GM18511 (cell line): ENCODE data around the gene RAPGEF6.
"Not testable (repeated sequence)": the region's sequence is repeated elsewhere in the genome, so short reads cannot be mapped to it uniquely, and the experiment has no call there.

Source experiments
- ATAC-seq: cut with Tn5 transposase; IDR thresholded peaks from one replicate; pipeline ENCODE4 v1.9.1; 2021; ENCODE audit warnings: mild to moderate bottlenecking, moderate library complexity; ENCODE audit not compliant: unreplicated experiment

Gene RAPGEF6

DNA sequence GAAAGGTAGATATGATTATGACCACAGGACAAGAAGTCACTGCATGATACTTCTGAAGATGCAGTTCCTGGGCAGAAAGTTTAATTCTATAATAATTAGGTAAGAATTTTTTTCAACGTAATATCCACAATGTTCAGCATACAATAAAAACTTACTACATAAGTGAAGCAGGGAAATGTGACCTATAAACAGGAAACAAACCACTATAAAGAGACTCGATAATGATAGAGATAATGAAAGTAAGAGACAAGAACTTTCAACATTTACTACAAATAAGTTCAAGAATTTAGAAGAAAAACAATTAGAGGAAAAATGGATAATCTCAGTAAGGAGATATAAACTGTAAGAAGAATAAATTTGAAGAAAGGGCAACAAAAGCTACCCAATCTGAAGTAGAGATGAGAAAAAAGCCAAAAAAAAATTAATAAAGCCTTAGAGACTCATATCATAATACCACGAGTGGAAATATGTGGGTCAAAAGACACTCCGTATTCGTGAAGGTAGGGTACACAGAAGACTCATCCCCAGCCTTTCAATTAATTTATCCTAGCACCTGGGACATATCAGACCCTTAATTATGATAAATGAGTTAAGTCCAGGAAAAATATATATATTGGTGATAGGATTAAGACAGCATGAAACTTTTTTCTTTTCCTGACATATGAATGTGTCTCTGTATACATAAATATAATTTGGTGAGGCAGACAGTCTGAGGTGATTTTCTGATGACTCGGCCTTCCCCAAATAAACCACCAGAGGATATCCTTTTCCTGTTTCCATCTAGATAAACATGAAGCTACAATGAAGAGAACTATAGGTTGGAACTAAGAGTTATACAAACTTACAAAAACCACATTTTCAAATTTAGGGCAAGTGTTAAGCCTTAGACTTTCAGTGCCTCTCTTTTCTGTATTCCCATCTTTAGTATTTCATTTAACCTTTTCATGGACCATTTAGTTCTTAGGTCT is 120.4 kb downstream of the RAPGEF6 start:
- peak; percentile 57 for ATAC-seq

DNA sequence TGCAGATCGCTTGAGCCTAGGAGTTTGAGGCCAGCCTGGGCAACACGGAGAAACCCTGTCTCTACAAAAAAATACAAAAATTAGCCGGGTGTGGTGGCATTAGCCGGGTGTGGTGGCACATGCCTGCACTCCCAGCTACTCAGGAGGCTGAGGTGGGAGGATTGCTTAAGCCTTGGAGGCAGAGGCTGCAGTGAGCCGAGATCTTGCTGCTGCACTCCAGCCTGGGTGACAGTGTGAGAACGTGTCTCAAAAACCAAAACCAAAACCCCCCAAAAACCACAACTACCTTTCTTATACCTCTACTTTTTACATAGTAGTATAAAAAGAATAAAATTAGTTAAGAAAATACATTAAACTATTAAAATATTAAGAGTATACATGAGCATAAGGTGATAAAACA is 121.2 kb downstream of the RAPGEF6 start:
- ATAC-seq, result peak; percentile 51

DNA sequence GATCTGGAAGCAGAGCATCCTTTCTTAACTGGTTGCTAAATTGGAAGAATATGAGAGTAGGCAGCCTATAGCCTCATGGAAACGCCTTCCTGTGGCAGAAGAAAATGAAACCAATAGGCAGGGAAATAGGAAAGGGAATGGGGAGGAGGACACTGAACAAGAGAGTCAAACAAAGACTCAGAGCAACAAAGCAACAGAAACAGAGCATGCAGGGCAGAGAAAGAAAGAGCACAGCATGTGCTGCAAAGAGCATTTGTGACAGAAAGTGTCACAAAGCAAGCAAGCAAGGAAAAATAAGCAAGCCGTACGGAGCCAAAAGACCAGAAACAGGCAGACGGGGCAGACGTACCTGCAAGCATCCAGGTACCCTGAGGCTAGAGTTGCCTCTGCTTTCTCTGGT is 123.1 kb downstream of the RAPGEF6 start:
- ATAC-seq, result no peak

DNA sequence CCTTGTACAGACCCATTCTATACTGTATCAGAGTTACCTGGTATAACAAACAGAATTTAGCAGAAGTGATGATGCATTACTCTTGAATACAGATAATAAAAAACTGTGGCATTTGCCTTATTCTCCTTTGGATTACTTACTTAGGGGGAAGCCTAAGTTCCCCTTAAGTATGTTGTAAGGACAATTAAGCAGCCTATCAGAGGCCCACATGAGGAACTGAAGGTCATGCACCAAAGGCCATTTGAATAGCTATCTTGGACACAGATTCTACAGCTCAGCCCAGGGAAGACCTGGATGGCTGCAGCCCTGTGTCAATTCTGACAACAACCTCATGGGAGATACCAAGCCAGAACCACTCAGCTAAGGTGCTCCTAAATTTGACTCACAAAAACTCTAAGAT is 125.2 kb downstream of the RAPGEF6 start:
- no peak for ATAC-seq

DNA sequence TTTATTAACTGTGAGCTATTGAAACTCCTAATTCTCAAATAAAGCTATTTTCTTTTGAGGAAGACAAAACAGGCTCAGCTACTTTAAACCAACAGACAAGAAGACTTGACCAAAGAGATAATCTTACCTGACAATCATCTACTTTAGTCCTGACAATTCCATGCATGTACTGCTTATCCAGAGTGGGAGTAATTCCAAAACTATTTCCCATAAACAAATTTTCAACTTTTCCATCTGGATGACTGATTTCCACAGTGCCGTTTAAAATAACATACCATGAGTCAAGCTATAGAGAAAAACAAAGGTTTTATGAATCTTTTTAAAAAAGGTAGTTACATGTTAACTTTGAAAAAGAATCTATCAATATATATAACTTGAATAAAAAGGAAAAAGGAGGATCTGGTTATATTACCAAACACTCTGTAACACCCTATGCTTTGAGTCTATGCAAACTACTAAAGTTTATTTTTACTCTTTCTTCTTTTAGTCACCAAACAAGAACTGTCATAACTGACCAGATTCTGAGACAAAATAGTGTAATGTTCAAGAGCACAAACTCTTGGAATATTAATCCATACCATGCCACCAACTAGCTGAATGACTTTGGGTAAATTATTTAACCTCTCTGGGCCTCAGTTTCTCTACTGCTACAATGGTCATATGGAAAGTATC is 129.7 kb downstream of the RAPGEF6 start:
- ATAC-seq, result no peak

DNA sequence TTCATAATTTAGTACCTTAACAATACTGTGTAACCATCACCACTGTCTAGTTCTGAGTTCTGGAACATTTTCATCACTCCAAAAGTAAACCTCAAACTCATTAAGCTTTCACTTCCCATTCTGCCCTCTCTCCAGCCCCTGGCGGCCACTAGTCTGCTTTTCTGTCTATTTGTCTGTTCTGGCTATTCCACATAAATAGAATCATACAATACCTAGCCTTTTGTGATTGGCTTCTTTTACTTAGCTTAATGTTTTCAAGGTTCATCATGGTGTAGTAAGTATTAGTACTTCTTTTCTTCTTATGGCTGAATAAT is 138.7 kb downstream of the RAPGEF6 start:
- peak; percentile 98 for ATAC-seq

DNA sequence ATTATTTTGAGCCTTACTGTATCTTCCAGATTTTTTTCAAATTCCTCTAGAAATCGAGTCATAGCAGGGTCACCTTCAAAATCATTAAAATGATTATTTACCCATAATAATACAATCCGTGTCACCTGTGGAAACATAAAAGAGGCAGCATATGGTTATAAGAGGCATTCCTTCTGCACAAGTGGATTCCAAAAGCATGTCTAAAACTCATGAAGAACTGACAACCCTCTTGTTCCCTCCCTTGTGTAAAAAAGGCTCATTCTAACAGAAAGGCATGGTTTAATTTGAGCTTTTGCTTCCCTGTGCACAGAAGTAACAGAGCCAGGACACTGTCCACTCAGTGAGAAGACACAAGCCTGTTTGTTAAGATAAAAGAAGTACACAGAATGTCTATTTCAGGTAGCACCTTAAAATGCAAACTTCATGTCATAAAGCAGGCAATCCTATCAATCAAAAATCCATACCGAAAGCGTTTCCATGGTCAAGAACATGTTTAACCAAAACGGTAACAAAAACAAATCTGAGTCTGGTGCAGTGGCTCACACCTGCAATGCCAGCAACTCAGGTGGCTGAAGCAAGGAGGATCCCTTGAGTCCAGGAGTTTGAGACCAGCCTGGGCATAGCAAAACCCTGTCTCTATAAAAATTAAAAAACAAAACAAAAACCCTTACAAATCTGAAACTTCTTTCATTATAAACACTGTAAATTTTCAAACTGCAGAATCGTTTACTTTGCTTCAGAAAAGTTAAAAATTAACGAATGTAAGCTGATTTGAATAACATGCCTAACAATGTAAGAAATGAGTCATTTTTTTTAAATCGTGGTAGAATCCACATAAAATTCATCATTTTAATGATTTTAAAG is 139.3 kb downstream of the RAPGEF6 start:
- ATAC-seq, result peak; percentile 2

DNA sequence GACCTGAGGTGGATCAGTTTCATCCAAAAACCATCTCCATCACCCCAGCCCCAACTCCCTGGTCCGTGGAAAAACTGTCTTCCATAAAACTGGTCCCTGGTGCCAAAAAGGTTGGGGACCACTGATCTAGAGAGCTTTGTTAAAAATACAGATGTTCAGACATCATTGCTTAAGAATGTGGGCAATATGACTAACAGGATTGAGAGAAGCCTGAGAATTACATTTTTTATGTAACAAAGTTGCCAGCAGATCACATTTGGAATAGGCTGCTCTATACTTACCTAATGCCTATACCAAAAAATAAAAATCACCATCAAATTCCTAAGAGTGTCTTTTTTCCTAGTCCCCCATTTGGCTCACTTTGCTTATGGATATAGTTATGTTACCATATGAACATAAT is 143.3 kb downstream of the RAPGEF6 start:
- ATAC-seq, result no peak

DNA sequence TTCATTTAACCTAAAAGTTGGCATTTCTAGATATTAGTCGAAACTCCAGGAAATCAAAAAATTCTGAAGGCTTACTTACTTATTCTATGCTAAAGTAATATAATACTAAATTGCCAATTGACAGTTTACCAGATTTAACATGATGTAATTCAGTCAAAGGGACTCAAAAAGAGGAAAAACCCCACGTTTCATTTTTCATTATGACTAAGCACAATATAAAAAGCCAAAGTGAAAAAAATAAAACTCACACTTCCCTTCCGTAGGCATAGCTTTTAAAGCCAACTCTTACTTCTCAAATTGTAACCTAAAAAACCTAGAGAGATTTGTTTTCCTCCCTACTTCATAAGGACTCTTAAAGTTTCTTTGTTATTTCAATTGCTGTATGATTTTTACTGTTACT is 146.6 kb downstream of the RAPGEF6 start:
- ATAC-seq, result peak; percentile 93

DNA sequence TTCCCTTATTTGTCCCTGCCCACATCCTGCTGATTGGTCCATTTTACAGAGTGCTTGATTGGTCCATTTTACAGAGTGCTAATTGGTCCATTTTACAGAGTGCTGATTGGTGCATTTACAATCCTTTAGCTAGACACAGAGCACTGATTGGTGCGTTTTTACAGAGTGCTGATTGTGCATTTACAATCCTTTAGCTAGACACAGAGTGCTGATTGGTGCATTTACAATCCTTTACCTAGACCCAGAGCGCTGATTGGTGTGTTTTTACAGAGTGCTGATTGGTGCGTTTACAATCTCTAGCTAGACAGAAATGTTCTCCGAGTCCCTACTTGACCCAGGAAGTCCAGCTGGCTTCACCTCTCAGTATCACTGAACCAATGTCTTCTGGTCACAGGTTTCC is 147.7 kb downstream of the RAPGEF6 start:
- not testable (repeated sequence) for ATAC-seq

DNA sequence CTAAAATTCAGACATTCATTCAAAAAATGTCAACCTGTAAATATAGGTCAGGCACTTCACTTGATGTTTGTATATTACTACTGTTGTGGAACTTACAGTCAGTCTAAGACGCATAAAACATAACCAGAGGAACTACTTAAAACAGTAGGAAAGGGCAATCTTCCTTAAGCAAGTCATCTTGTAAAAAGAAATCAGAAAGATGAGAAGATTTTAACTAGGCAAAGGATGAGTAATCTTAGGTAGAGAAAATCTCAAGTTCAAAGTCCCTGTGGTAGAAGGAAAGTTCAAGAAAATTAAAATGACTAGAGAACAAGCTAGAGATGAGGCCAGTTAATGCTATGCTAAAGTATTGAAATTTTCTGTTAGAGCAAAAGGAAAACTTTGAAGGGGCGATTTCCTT is 152.4 kb downstream of the RAPGEF6 start:
- ATAC-seq, result no peak

DNA sequence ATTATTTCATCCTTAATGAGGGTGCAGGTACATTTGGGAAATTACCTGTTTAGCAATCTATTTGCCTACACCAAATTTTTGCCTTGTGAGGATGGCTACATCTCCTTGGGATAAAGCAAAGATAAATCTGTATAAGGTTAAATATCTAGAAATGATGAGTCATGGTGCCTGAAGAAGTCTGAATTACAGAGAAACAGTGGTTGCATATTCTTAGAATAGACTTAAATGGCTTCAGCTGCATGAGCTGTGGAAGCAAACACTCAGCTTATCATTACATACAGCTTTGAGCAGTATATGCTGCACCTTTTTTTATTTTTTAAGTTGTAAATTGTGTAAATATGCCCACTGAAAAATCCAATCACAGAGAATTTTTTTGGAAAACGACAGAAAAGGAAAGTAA is 153.5 kb downstream of the RAPGEF6 start:
- ATAC-seq, result no peak

DNA sequence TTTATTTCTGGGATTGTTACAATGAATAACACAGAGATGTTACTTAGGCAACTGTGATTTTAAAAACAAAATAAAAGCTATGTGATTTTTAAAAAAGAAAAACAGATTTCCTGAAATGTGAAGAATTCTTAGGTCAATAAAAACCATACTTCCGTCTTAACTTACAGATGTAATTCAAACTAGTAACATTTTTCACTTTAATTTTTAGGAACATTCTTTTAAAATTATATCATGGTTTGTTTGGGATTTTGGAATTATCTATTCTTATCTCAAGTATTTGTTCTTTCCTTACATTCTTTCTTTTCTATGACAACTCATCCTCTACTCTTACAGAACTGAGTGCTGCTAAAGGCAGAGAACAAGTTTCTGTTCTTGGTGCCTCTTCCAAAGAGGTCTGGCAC is 159.5 kb downstream of the RAPGEF6 start:
- no peak for ATAC-seq

DNA sequence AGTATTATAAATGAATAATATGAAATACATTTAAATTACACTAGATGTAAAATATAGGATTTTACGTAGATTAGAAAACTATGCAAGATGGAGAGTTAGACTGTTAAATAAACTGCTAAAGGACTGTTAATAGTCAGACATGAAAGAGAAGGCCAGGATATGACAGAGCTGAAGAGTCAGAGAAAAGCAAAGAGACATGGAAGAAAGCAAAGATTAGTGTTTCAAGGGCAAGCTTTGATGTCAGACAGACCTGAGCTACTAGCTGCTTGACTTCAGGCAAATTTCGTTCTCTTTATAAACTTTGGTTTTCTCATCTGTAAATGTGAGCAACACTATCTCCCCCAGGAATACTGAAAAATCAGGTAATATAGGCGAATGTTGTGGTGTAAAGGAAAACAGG is 161.3 kb downstream of the RAPGEF6 start:
- no peak for ATAC-seq

DNA sequence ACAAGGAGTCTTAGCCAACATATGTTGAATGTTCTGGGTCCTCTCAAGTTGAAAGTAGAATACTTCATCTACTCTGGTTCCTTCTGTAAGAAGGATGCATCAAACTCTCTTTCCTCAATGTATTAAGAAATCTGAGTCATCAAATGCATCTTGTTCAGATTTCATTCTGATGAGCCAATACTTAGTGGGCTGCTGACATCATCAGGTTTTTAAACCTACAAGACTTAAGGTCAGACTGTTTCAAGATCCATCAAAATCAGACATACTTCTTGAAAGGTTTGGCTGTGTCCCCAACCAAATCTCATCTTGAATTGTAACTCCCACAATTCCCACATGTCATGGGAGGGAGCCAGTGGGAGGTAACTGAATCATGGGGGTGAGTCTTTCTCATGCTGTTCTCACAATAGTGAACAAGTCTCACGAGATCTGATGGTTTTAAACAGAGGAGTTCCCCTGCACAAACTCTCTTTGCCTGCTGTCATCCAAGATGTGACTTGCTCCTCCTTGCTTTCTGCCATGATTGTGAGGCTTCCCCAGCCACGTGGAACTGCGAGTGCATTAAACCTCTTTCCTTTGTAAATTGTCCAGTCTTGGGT is 168.8 kb downstream of the RAPGEF6 start:
- ATAC-seq, result no peak

DNA sequence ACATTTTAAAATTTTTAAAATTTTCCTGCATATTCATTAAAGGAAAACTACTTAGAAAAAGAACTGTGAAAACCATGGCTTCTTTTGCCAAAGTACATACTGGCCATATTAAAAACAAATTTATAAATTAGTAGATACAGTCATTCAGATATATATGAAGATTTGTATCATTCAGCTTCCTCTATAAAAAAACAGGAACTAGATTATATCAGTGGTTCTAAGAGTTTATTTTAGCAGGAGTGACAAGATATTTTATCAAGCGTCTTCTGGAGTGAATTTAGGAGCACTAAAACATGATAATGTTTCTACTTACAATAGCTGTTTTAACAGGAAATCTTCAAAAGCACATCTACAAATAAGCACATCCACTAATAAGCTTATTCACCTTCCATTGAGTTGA is 171.4 kb downstream of the RAPGEF6 start:
- ATAC-seq, result no peak

DNA sequence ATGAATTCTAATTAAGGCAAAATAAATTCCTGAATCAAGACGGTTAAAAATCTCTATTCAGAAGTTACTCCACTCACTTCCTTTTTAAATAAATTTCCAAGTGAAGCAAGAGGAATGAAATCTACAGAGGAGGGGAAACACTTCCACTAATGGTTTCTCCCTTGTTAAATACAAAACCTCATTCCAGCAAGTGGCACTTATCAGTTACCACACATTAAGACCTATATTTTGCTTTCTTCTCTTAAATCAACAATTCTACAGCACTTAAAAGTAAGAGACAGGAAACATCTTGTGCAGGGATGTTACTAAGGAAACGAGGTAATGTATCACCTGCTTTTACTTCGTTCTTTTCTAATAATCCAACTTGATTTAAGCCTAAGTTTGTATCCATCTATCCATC is 172.6 kb downstream of the RAPGEF6 start:
- ATAC-seq, result no peak

DNA sequence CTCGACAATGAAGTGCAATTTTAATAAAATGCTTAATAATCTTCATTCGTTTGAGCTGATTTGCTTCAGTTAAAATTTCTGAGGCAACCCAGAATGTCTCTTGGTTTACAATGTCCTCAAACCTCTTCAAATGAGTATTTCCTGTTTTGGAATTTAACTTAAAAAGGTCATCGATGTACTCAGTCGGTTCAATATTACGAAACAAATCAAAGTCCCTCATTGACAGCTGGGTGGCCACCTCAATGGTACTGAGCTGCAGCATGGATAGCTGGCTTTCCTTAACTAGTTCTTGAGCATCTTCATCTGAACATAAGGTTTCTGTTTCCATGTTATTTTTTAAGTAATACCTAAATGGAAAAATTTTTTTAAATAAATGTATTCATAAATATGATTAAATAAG is 173.3 kb downstream of the RAPGEF6 start:
- no peak for ATAC-seq

DNA sequence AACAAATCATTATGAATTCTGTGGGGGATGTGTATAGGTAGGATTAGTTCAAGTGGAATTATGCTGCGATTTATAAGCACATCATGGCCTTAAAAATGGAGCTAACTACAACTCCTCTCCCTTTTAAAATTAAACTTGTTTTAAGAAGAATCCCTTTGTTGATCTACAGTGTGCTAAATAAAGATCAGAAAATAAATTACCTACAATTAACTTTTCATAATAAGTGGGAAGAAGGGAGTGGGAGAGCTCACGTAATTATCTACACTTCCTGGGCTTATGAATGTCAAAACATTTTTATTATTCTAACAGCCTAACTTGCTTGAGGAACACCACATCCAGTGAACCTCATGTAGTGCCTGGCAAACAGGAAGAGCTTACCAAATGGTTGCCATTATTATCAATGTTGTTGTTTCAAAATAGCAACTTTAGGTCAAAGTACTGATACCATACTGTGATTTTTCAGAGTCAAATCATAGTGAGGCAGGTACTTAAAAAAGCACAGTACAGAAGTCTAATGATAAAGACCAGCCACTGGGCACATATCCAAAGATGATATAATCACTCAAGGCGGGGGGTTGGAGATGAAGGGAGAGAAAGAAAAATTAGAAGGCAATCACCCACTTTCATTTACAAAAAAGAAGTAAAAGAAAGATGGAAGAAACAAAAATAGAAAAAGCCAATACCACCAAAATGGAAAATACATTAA is 174.0 kb downstream of the RAPGEF6 start:
- ATAC-seq, result no peak

DNA sequence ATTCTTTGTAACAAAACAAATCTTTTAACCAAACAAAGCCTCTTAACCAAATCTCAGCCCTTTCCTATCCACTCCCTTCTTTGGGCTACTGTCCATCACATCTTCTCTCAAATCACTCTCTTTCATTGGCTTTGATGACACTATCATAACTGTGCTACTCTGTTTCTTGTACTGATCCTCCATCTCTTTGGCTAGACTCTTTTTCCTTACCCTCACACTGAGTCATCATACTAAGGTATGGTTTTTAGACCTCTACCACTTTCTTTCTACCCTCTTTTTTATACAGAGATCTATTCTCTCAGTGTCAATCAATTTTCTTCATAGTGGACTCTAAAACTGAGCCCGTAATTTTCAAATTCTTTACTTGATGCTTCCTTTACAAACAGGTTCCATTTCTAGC is 174.9 kb downstream of the RAPGEF6 start:
- ATAC-seq, result no peak
